ENCODE data around the gene EXT2. TPM values are rescaled to one million over a fixed set of nuclear protein-coding genes. Genes with fewer than 3 reads are reported as not detected.

The EXT2 gene
- total and polyA plus RNA-seq, 10 of the 15 experiments (the other 5 are each of a cell fraction or from before 2014, with no cell fraction given) = 3.8 to 31.4 (median 17.9) TPM

DNA sequence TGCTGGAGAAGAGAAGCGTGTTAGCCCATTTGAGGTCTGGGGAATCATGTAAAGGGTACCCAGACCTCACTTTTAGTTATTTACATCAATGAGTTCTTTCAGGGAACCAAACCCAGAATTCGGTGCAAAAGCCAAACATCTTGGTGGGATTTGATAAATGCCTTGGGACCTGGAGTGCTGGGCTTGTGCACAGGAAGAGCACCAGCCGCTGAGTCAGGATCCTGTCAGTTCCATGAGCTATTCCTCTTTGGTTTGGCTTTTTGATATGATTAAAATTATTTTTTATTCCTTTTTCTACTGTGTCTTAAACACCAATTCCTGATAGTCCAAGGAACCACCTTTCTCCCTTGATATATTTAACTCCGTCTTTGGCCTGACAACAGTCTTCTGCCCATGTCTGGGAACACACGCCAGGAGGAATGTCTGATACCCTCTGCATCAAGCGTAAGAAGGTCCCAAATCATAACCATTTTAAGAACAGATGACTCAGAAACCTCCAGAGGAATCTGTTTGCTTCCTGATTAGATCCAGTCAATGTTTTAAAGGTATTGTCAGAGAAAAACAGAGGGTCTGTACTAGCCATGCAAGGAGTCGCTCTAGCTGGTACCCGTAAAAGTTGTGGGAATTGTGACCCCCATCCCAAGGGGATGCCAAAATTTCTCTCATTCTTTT, 149.3 kb downstream of the EXT2 start:
- Histone ChIP-seq H3K36me3 (ENCODE audit: control insufficient read depth in 2 of 2, insufficient read depth in 2 of 2, low read length in 1 of 2) (peaks cover 0 to 4% of the 10 kb centered on the region in 2 experiments; a peak in 3 of 4 replicates), H3K9ac (ENCODE audit: control insufficient read depth, insufficient read depth, low read length) (no peak overlapping the region), H3K4me3 (no peak overlapping the region), H3K27me3 (replicated peaks in 1 of 2; ENCODE audit: control insufficient read depth in 2 of 2, insufficient read depth in 2 of 2, low read length in 1 of 2) (no peaks in the 10 kb centered on the region), H3K4me1 (ENCODE audit: control insufficient read depth, insufficient read depth, low read length) (no peaks in the 10 kb centered on the region), H3K9me3 (replicated peaks; ENCODE audit: control insufficient read depth, insufficient read depth, low read length) (no peaks in the 10 kb centered on the region), H3K4me2 (ENCODE audit: control insufficient read depth, insufficient read depth) (no peak overlapping the region), H2AFZ (ENCODE audit: control insufficient read depth, low read depth, low read length) (no peak overlapping the region), H3K27ac (ENCODE audit: control insufficient read depth, insufficient read depth) (no peak overlapping the region), H3K79me2 (ENCODE audit: control insufficient read depth, insufficient read depth, low read length) (no peaks in the 10 kb centered on the region), H4K20me1 (ENCODE audit: control insufficient read depth, insufficient read depth) (no peaks in the 10 kb centered on the region; the same call in 1 of the 2 replicates)
- 88% methylated on average over 8 of the region's 8 CpGs for WGBS (ENCODE audit: insufficient coverage, insufficient replicate concordance, low lambda C conversion rate, missing lambda C conversion rate)
- FAIRE-seq (no peak), DNase-seq (ENCODE audit: low read depth, low spot score) (no peak), ATAC-seq (no peak)
- ChIA-PET SMC1A (ENCODE audit: uncharacterized antibody, unreplicated experiment) (no interaction called here), RAD21 (ENCODE audit: unreplicated experiment) (no interaction called here), CTCF (no interaction called here), POLR2A (no interaction called here)
- in situ Hi-C loops (cut with MboI) (no loop called here), intact Hi-C loops (cut with micrococcal nuclease; ENCODE audit: unreplicated experiment) (no loop called here)
- TF ChIP-seq BACH1 (IDR thresholded peaks at IDR 0.05; ENCODE audit: borderline replicate concordance) (no peak), TARDBP (IDR thresholded peaks at IDR 0.05; ENCODE audit: borderline replicate concordance) (no peak), PML (IDR thresholded peaks at IDR 0.05; ENCODE audit: low read length) (no peak), GABPA (IDR thresholded peaks at IDR 0.05; ENCODE audit: low read depth) (no peak), POLR2AphosphoS5 (IDR thresholded peaks at IDR 0.05; ENCODE audit: low read length) (no peak), MXI1 (IDR thresholded peaks at IDR 0.05; ENCODE audit: low read depth, low read length) (no peak), JUNB (IDR thresholded peaks at IDR 0.05) (no peak), EZH2 (IDR thresholded peaks at IDR 0.05; ENCODE audit: borderline replicate concordance, control insufficient read depth, low read depth, low read length) (no peak), TCF7 (IDR thresholded peaks at IDR 0.05; ENCODE audit: borderline replicate concordance) (no peak), GATAD2B (conservative IDR thresholded peaks at IDR 0.05; ENCODE audit: low read depth) (no peak), TCF3 (IDR thresholded peaks at IDR 0.05; ENCODE audit: borderline replicate concordance, insufficient read depth, low read depth, low read length) (no peak), ZNF207 (IDR thresholded peaks at IDR 0.05; ENCODE audit: borderline replicate concordance) (no peak), NFYB (IDR thresholded peaks at IDR 0.05; ENCODE audit: insufficient read depth, low read depth, low read length) (no peak), RAD21 (IDR thresholded peaks at IDR 0.05; ENCODE audit: insufficient read depth, low read depth, low read length) (no peak), SUPT20H (IDR thresholded peaks at IDR 0.05; ENCODE audit: borderline replicate concordance, control insufficient read depth, low read depth, low read length) (no peak)
- TF ChIP-seq, protein P1, sequence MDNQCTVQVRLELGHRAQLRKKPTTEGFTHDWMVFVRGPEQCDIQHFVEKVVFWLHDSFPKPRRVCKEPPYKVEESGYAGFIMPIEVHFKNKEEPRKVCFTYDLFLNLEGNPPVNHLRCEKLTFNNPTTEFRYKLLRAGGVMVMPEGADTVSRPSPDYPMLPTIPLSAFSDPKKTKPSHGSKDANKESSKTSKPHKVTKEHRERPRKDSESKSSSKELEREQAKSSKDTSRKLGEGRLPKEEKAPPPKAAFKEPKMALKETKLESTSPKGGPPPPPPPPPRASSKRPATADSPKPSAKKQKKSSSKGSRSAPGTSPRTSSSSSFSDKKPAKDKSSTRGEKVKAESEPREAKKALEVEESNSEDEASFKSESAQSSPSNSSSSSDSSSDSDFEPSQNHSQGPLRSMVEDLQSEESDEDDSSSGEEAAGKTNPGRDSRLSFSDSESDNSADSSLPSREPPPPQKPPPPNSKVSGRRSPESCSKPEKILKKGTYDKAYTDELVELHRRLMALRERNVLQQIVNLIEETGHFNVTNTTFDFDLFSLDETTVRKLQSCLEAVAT (IDR thresholded peaks at IDR 0.05) = no peak
- TF ChIP-seq, protein P2, sequence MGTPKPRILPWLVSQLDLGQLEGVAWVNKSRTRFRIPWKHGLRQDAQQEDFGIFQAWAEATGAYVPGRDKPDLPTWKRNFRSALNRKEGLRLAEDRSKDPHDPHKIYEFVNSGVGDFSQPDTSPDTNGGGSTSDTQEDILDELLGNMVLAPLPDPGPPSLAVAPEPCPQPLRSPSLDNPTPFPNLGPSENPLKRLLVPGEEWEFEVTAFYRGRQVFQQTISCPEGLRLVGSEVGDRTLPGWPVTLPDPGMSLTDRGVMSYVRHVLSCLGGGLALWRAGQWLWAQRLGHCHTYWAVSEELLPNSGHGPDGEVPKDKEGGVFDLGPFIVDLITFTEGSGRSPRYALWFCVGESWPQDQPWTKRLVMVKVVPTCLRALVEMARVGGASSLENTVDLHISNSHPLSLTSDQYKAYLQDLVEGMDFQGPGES (IDR thresholded peaks at IDR 0.05) = no peak
- TF ChIP-seq, protein P3, sequence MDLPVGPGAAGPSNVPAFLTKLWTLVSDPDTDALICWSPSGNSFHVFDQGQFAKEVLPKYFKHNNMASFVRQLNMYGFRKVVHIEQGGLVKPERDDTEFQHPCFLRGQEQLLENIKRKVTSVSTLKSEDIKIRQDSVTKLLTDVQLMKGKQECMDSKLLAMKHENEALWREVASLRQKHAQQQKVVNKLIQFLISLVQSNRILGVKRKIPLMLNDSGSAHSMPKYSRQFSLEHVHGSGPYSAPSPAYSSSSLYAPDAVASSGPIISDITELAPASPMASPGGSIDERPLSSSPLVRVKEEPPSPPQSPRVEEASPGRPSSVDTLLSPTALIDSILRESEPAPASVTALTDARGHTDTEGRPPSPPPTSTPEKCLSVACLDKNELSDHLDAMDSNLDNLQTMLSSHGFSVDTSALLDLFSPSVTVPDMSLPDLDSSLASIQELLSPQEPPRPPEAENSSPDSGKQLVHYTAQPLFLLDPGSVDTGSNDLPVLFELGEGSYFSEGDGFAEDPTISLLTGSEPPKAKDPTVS (IDR thresholded peaks at IDR 0.05; ENCODE audit: low read depth, low read length) = no peak
- BruUV-seq (replicated peaks) = no TSS peak

Data from GM12878 (cell line).